A673 (cell line): ENCODE data around the gene CDT1. TPM values are rescaled to one million over a fixed set of nuclear protein-coding genes. Genes with fewer than 3 reads are reported as not detected.

ENCODE experiments used
- BruUV-seq: library from RNA; stranded (reverse); fragments of 400-500 nt; replicated peaks from 2 replicates; lab custom pipeline; 2021; lab: Mats Ljungman, UMichigan
- CTCF ChIA-PET: fragments of 300-600 bp; sonication (Branson Sonifier 250); formaldehyde crosslinking; loops from one replicate; lab custom pipeline; 2022; ENCODE audit warnings: antibody characterized with exemption; lab: Charles Lee
- POLR2A ChIA-PET: fragments of 300-600 bp; sonication (Branson Sonifier 250); formaldehyde crosslinking; loops from one replicate; lab custom pipeline; 2022; ENCODE audit warnings: antibody characterized with exemption; ENCODE audit not compliant: low non-redundant PET; lab: Charles Lee
- DNase-seq: peaks from one replicate; pipeline ENCODE4 v3.0.0-alpha.2; 2015; ENCODE audit warnings: low spot score
- H3K27ac ChIP-seq: fragments of 200-600 bp; sonication (generic); 2 replicates; pipeline ENCODE4 v1.5.1; 2016; ENCODE audit warnings: mixed run types, low read depth, mild to moderate bottlenecking, mixed read lengths, antibody characterized with exemption, low read length; ENCODE audit not compliant: poor library complexity, severe bottlenecking
- H3K27me3 ChIP-seq: fragments of 200-600 bp; sonication (generic); replicated peaks from 2 replicates; pipeline ENCODE4 v1.6.1; 2017; ENCODE audit warnings: mixed run types, low read depth, mild to moderate bottlenecking, mixed read lengths, antibody characterized with exemption, low read length; ENCODE audit not compliant: insufficient read depth, poor library complexity
- H3K36me3 ChIP-seq: fragments of 200-600 bp; sonication (generic); 2 replicates; pipeline ENCODE4 v1.6.1; 2016; ENCODE audit warnings: mixed run types, mild to moderate bottlenecking, mixed read lengths, antibody characterized with exemption, low read length; ENCODE audit not compliant: insufficient read depth, poor library complexity, severe bottlenecking
- H3K4me1 ChIP-seq: fragments of 200-600 bp; sonication (generic); 2 replicates; pipeline ENCODE4 v1.6.1; 2017; ENCODE audit warnings: mixed run types, mild to moderate bottlenecking, mixed read lengths, antibody characterized with exemption, low read length; ENCODE audit not compliant: insufficient read depth, poor library complexity, severe bottlenecking
- H3K4me3 ChIP-seq: fragments of 200-600 bp; sonication (generic); 2 replicates; pipeline ENCODE4 v1.5.1; 2016; ENCODE audit warnings: low read depth, mixed run types, mild to moderate bottlenecking, mixed read lengths, low read length; ENCODE audit not compliant: poor library complexity, severe bottlenecking
- H3K9me3 ChIP-seq: fragments of 200-600 bp; sonication (generic); 2 replicates; pipeline ENCODE4 v1.6.1; 2016; ENCODE audit warnings: mixed run types, low read depth, mild to moderate bottlenecking, mixed read lengths, antibody characterized with exemption, low read length; ENCODE audit not compliant: poor library complexity, severe bottlenecking
- CTCF ChIP-seq: fragments of 300-800, 200-600 bp; sonication (generic); conservative IDR thresholded peaks from 2 replicates; pipeline ENCODE4 v1.5.1; 2017; ENCODE audit warnings: low read depth, mild to moderate bottlenecking, antibody characterized with exemption, low read length, moderate library complexity, mixed read lengths
- EZH2 ChIP-seq: fragments of 200-600 bp; sonication (generic); IDR thresholded peaks from 2 replicates; pipeline ENCODE4 v1.6.1; 2017; ENCODE audit warnings: borderline replicate concordance, low read depth, mild to moderate bottlenecking, mixed read lengths, antibody characterized with exemption, low read length; ENCODE audit not compliant: poor library complexity, severe bottlenecking
- intact Hi-C: fragments of 100-400 bp; cut with micrococcal nuclease; formaldehyde crosslinking; loops from one replicate; pipeline ENCODE4 v1.10.0; 2022; ENCODE audit not compliant: unreplicated experiment
- total RNA-seq: library from RNA; stranded (reverse); gene quantifications from 2 replicates; pipeline ENCODE4 v1.2.3, GENCODE V29; 2021

Gene CDT1
- total RNA-seq, 1 experiment from 2014 or later = 103 TPM

DNA sequence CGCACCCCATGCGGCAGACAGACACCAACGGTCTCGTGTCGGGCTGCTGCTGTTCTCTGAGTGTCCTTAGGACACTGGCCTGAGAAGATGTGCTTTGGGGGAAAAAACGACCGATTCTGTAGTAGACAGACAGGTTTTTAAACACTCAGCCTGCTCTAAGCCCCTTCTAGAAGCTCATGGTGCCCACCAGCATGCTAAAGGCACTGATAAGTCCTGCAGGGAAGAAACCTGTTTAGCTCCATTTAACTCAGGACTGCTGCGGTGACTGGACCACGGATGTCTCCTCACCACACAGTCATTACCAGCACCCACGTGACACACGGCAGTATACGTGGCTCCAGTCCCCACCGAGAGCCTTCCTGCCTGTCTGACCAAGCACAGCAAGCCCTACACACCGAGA is 27.2 kb downstream of the CDT1 start:
- intact Hi-C loops = no loop called here
- H3K4me1 ChIP-seq = no peaks in the 10 kb centered on the region
- no TSS peak for BruUV-seq
- no peaks in the 10 kb centered on the region for H3K9me3 ChIP-seq
- H3K36me3 ChIP-seq = peaks cover 3% of the 10 kb centered on the region
- TF ChIP-seq EZH2 (no peak), CTCF (no peak)
- no peak overlapping the region for H3K27ac ChIP-seq
- CTCF ChIA-PET = no interaction called here
- no peaks in the 10 kb centered on the region for H3K27me3 ChIP-seq
- POLR2A ChIA-PET = interaction anchor here (0.6 kb wide), 1 partner anchor 27 kb away, joined by 6 read pairs; the partner anchor contains the start of gene CDT1
- DNase-seq = no peak
- H3K4me3 ChIP-seq = no peak overlapping the region

DNA sequence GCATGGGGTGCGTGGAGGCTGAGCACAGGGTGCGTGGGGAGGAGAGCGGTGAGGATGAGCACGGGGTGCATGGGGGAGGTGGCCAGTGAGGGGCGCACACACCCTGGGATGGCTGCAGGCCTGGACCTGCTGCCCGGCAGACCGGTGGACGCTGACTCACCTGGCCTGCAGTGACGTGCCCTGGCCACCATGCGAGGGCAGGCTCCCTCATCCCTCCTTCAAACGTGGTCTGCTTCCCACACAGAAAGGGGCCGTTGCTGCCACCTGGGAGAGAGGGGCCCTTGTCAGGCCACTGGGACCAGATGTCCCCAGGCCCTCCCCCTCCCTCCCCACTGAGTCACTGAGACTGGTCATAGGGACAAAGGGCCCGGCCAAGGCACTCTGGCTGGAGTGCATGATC is 28.2 kb downstream of the CDT1 start:
- ChIA-PET CTCF (no interaction called here), POLR2A (no interaction called here)
- Histone ChIP-seq H3K4me1 (no peaks in the 10 kb centered on the region), H3K27me3 (no peaks in the 10 kb centered on the region), H3K36me3 (peaks cover 3% of the 10 kb centered on the region), H3K9me3 (no peaks in the 10 kb centered on the region), H3K27ac (no peak overlapping the region), H3K4me3 (no peak overlapping the region)
- TF ChIP-seq CTCF = no peak
- TF ChIP-seq EZH2 = no peak
- DNase-seq = no peak
- intact Hi-C loops = no loop called here
- BruUV-seq = no TSS peak

GRCh38 chr16:88833086-88833485 is 29.5 kb downstream of the CDT1 start:
- TF ChIP-seq CTCF (no peak), EZH2 (no peak)
- Histone ChIP-seq H3K27me3 (no peaks in the 10 kb centered on the region), H3K36me3 (peaks cover 3% of the 10 kb centered on the region), H3K9me3 (no peaks in the 10 kb centered on the region), H3K27ac (no peak overlapping the region), H3K4me1 (no peaks in the 10 kb centered on the region), H3K4me3 (no peak overlapping the region)
- intact Hi-C loops = no loop called here
- no TSS peak for BruUV-seq
- POLR2A ChIA-PET = no interaction called here
- DNase-seq = no peak
- CTCF ChIA-PET = interaction anchor here (1.0 kb wide), 1 partner anchor 25 kb away, joined by 6 read pairs; no protein-coding TSS in a partner anchor
